Natural killer cell treated with Interleukin-12 subunit alpha and Interleukin-12 subunit beta and Interleukin-15 and Interleukin-18, amount 100 ng/mL, for 72 hours (primary cell): ENCODE data around the gene FHIT. TPM values are rescaled to one million over a fixed set of nuclear protein-coding genes. Genes with fewer than 3 reads are reported as not detected.

Experiments
- ATAC-seq, 2 donors: fragments of 150-1000 bp; cut with Tn5 transposase in 1 of 2; sonication (Bioruptor Pico), chemical (Tn5 transposase) in 1 of 2; 2 replicates each; pipeline ENCODE4 v1.10.0; 2021
- DNase-seq: peaks from one replicate; pipeline ENCODE4 v3.0.0; 2022; ENCODE audit warnings: low spot score
- H3K27ac Mint-ChIP-seq, 2 donors: 1 replicate in 1 of 2; 2 replicates in 1 of 2; pipeline ENCODE4 v1.8.0; 2022; ENCODE audit warnings: mixed read lengths in 2 of 2, mild to moderate bottlenecking in 1 of 2, moderate library complexity in 1 of 2
- H3K27me3 Mint-ChIP-seq, 2 donors: 1 replicate in 1 of 2; 2 replicates in 1 of 2; pipeline ENCODE4 v1.8.0; 2022; ENCODE audit warnings: mixed read lengths in 2 of 2
- H3K36me3 Mint-ChIP-seq: one replicate; pipeline ENCODE4 v1.8.0; 2022; ENCODE audit warnings: mixed read lengths
- H3K4me1 Mint-ChIP-seq, 2 donors: 1 replicate in 1 of 2; 2 replicates in 1 of 2; pipeline ENCODE4 v1.8.0; 2022; ENCODE audit warnings: low read depth in 2 of 2, mixed read lengths in 2 of 2, mild to moderate bottlenecking in 1 of 2
- H3K4me3 Mint-ChIP-seq: one replicate; pipeline ENCODE4 v1.8.0; 2022; ENCODE audit warnings: mixed read lengths
- H3K9me3 Mint-ChIP-seq: 2 replicates; pipeline ENCODE4 v1.8.0; 2022; ENCODE audit warnings: mixed read lengths
- total RNA-seq, 2 donors: library from RNA; stranded (reverse); gene quantifications; one replicate each; pipeline ENCODE4 v1.2.3, GENCODE V29; 2022

FHIT gene
- total RNA-seq, 2 donors from 2014 or later: 2.4 to 3.0 TPM

DNA sequence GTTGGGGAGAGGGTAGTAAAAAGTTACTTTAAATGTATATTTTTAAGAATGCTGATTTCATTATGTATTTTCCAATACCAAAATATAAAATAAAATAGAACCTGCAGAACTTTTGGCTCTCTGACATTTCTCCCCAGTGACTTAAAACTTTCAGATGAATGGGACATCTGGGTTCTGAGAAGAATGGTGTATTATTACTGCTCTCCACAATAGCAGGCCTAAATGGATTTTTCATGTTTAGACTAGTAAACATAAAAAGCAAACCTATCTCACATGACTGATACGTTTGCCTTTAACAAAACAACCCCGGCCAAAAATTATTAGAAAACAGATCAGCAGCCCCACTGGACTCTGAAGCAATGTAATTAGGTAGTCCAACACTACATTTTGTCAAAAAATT is 73.8 kb downstream of the FHIT start:
- ATAC-seq: no peak
- no peaks in the 10 kb centered on the region for H3K36me3 Mint-ChIP-seq
- peaks cover 0 to 23% of the 10 kb centered on the region in 2 donors for H3K4me1 Mint-ChIP-seq
- DNase-seq: no peak
- H3K27me3 Mint-ChIP-seq: no peaks in the 10 kb centered on the region
- H3K9me3 Mint-ChIP-seq: no peaks in the 10 kb centered on the region
- no peak overlapping the region for H3K27ac Mint-ChIP-seq
- no peak overlapping the region for H3K4me3 Mint-ChIP-seq

DNA sequence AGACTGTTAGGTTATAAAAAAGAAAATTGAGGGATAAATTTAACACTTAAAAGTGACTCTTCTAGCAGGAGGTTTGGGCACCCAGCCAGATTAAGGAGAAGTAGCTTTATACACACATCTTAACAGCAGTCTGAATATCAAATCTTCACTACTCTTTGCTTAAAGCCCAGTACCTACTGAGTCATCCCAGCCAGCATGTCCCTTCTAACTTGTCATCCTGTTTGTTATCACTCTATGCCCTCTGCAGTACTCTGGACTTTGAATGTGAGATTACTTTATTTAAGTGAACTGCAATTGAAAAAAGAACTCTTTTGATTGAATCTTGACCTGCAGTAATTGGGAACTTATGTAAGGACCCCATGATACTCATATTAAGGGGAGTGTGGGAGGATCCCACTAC is 77.6 kb downstream of the FHIT start:
- Mint-ChIP-seq H3K27ac (no peak overlapping the region), H3K27me3 (no peaks in the 10 kb centered on the region), H3K4me1 (peaks cover 0 to 20% of the 10 kb centered on the region in 2 donors), H3K4me3 (no peak overlapping the region), H3K36me3 (no peaks in the 10 kb centered on the region), H3K9me3 (no peaks in the 10 kb centered on the region)
- ATAC-seq: no peak
- DNase-seq: no peak

DNA sequence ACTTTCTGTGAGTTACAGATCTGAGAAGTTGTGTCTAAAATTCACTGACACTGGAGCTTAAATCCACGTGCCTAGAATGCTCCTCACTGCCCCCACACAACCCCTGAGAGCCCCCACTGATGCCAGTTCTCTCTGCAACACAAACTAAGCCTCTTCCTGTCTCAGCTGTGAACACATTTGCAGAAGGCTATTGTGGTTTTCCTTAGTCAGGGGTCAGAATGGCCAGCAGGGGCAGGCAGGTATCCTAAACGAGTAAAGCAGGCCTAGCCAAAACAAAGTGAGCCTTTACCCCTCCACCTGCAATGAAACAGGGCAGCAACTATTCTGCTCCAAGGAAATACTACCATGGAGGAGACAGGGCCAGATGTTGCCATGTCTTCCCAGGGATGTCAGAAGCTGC is 78.6 kb downstream of the FHIT start:
- ATAC-seq (peak in 1 of 2 donors; percentile 31), DNase-seq (no peak)
- Mint-ChIP-seq H3K4me1 (peaks cover 0 to 14% of the 10 kb centered on the region in 2 donors), H3K4me3 (no peak overlapping the region), H3K9me3 (no peaks in the 10 kb centered on the region), H3K27ac (no peak overlapping the region), H3K36me3 (no peaks in the 10 kb centered on the region), H3K27me3 (no peaks in the 10 kb centered on the region)

DNA sequence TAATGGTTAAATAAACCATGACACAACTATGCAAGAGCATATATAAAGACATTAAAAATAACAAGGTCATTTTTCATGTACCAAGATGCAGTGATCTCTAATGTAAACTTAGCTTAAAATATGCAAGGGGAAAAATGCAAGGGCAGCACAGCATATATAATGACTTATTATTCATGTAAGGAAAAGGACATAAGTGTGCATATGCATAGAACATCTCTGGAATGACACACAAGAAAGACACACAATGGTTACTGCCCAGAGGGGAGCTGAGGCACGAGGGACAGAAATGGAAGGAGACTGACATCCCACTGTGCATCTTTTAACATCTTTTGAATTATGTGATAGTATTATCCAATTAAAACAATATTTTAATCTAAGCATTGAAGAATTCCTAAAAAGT is 79.0 kb downstream of the FHIT start:
- ATAC-seq (no peak), DNase-seq (no peak)
- Mint-ChIP-seq H3K27ac (no peak overlapping the region), H3K4me1 (peaks cover 0 to 14% of the 10 kb centered on the region in 2 donors), H3K9me3 (no peaks in the 10 kb centered on the region), H3K4me3 (no peak overlapping the region), H3K27me3 (no peaks in the 10 kb centered on the region), H3K36me3 (no peaks in the 10 kb centered on the region)

DNA sequence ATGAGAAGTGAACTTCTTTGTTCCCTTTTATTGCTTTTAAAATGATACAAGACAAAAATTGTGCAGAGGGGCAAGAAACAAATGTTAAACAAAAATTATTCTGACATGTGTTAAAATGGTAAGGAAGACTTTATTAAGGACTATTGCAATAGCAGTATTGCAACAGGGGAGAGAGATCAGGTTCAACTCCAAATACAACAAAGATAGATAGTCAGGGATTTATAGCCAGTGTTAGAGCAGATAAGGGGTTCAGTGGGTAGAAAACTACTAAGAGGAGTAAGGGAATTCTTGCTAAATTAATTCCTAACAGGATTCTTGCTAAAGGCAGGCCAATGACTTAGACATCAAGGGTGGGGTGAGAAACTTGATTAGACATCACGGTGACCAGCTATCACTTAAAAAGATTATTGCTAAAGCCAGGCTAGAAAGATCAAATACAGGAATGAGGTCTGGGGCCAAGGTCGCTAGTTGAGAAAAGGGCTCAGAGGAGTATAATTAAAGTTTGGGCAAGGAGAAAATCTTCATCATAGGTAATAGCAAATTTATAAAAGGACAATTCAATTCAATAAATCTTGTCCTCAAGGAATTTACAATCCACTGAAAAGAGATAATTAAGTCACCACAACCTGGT is 81.5 kb downstream of the FHIT start:
- Mint-ChIP-seq H3K9me3 (peaks cover 10% of the 10 kb centered on the region), H3K36me3 (peaks cover 4% of the 10 kb centered on the region), H3K4me1 (peaks cover 0 to 11% of the 10 kb centered on the region in 2 donors), H3K27me3 (no peaks in the 10 kb centered on the region), H3K27ac (no peak overlapping the region), H3K4me3 (no peak overlapping the region)
- ATAC-seq: no peak
- no peak for DNase-seq

DNA sequence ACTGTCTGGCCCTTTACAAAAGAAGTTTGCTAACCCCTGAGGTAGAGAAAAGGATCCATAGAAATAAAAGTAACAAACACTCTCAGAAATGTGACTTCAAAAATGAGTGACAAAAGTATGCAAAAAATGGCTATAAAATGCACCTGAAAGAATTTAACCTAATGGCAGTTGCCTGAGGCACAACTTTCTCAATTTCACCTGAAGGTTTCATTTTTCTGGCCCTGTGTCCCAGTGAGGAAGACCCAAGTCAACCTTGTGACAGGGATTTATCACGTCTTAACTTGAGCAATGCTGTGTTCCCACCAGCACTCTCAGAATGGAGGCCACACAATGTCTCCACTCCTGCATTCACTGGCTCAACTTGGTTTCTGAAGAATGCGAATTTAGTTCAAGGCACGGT is 83.0 kb downstream of the FHIT start:
- DNase-seq (no peak), ATAC-seq (no peak)
- Mint-ChIP-seq H3K36me3 (peaks cover 4% of the 10 kb centered on the region), H3K4me3 (no peak overlapping the region), H3K27ac (no peak overlapping the region), H3K4me1 (peaks cover 0 to 11% of the 10 kb centered on the region in 2 donors), H3K9me3 (peaks cover 11% of the 10 kb centered on the region), H3K27me3 (no peaks in the 10 kb centered on the region)

DNA sequence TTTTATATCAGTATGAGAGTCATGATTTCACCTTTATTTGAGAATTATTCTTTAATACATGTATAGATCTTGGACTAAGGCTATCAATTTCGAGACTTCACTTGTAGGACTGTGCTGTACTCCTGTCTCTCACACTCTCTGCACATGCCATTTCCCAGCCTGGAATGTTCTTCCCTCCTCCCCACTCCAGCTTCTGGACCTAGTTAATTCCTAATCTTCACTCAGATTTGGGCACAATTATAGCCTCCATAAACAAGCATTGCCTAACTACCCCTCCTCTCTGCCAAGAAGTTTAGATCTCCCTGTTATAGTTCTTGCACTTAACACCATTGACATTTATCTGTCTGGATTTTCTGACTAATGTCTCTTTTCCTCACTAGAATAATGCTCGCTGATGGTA is 88.3 kb downstream of the FHIT start:
- ATAC-seq (no peak), DNase-seq (no peak)
- H3K27me3 Mint-ChIP-seq: no peaks in the 10 kb centered on the region
- peaks cover 4% of the 10 kb centered on the region for H3K36me3 Mint-ChIP-seq
- peaks cover 11% of the 10 kb centered on the region for H3K9me3 Mint-ChIP-seq
- no peak overlapping the region for H3K27ac Mint-ChIP-seq
- H3K4me1 Mint-ChIP-seq: no peaks in the 10 kb centered on the region
- no peak overlapping the region for H3K4me3 Mint-ChIP-seq

DNA sequence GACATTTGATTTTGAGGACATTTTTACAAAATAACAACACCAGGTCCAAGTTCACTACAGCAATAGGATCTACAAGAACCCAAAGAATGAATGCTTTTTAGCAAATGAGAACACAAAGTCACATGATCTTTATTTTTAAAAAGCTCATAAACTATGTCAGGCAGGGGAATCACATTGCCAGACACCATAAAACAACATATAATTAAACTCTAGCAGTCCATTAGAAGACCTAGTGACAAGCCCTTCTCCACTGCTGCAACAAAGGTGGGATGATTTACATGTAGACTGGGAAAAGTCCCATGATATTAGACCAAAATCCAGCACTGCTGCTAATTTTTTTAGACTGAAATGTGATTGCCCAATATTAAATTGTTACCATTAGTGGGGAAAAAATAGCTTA is 92.6 kb downstream of the FHIT start:
- H3K4me3 Mint-ChIP-seq: no peak overlapping the region
- H3K27me3 Mint-ChIP-seq: no peaks in the 10 kb centered on the region
- H3K27ac Mint-ChIP-seq: no peak overlapping the region
- H3K9me3 Mint-ChIP-seq: no peaks in the 10 kb centered on the region
- no peak for DNase-seq
- H3K36me3 Mint-ChIP-seq: no peaks in the 10 kb centered on the region
- no peak for ATAC-seq
- H3K4me1 Mint-ChIP-seq: no peaks in the 10 kb centered on the region

DNA sequence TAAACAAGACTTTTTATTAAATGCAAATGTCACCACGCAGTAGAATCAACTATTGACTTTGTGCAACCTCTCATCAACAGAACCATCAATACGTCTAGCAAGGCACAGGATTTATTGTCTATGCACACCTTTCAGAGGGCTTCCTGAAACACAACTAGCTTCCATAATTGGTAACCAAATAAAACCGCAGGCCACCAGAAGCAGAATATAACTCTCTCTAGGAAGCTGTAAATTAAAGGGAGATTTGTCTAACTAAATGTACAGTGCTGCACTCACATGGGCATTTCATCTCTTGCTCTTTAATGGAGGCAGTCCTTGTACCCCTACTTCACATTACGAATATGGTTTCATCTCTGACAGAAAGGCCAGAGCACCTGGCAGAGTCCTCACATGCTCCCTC is 93.0 kb downstream of the FHIT start:
- Mint-ChIP-seq H3K27me3 (no peaks in the 10 kb centered on the region), H3K9me3 (no peaks in the 10 kb centered on the region), H3K27ac (no peak overlapping the region), H3K36me3 (no peaks in the 10 kb centered on the region), H3K4me1 (no peaks in the 10 kb centered on the region), H3K4me3 (no peak overlapping the region)
- DNase-seq (no peak), ATAC-seq (no peak)

DNA sequence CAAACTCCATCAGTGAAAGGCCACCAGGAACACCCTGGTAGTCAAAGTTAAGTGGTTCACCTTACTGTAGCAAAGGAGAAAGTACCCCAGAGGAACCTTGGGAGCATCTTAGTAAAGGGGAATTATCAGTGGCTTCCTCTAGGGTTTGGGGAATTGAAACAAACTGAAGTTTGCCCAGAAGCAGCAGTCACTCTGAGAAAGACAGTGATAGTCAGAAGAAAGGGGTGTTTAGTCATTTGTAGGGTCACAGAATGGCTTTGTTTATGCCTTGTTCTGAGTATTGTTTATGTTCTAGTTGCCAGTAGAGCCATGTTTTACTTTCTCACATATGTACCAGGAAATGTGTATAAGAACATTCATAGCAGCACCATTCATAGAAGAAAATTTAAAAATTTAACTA is 93.8 kb downstream of the FHIT start:
- H3K27me3 Mint-ChIP-seq: no peaks in the 10 kb centered on the region
- no peaks in the 10 kb centered on the region for H3K36me3 Mint-ChIP-seq
- H3K4me1 Mint-ChIP-seq: no peaks in the 10 kb centered on the region
- no peak overlapping the region for H3K4me3 Mint-ChIP-seq
- ATAC-seq (no peak), DNase-seq (no peak)
- H3K27ac Mint-ChIP-seq: no peak overlapping the region
- H3K9me3 Mint-ChIP-seq: no peaks in the 10 kb centered on the region

DNA sequence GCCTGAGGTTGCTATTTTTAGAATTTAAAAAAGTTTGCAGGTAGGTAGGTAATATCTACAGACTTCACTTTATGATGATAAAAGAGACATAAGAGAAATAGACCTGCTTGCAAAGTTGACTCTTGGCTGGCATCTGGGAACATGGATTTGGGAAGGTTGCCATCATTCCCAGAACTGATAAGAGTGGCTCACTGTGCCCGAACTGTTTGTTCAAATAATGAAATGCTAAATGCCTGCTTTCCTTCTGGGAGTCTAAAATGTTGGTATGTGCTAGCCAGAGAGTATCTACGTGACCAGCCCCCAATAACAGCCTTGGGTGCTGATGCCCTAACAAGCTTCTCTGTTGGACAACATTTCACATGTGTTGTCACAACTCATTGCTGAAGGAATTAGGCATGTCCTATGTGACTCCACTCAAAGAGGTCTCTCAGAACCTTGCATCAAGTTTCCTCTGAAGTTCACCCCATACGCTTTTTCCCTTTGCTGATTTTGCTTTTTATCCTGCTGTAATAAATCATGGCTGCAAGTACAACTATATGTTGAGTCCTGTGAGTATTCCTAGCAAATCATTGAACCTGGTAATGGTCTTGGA is 95.5 kb downstream of the FHIT start:
- Mint-ChIP-seq H3K9me3 (no peaks in the 10 kb centered on the region), H3K4me3 (no peak overlapping the region), H3K27ac (no peak overlapping the region), H3K27me3 (no peaks in the 10 kb centered on the region), H3K4me1 (no peaks in the 10 kb centered on the region), H3K36me3 (no peaks in the 10 kb centered on the region)
- no peak for DNase-seq
- ATAC-seq: no peak

DNA sequence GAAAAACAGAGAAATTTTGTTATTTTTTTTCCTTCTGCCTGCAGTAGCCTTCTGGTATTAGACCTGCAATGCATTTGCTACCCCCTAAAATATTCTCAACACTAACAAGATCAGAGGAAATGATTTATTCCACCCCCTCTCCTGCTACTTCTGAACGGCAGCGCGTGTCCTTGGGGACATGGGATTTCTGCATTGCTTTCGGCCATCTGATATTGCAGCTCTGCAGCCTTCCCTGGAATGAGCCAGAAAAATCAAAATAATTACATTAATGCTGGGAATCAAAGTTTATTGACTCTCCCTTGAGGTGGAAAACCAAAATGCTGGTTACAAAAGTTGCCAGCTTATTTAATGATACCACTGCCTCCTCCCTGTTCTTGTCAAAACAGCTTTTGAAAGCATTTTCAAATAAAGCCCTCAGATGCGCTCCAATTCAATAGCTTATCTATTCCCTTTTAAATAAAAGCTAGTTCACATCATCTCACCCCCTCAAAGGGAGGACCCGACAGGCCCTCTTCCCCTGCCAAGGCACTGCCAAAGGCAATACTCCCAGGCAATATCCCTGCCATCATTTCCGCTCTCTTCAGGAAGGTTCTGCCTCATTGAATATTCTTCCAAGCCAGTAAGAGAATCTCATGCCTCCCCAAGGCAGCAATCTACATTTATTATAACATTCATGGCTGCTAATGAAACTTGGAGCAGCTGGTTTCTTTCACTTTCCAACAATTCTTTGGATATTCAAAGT is 96.6 kb downstream of the FHIT start:
- H3K27me3 Mint-ChIP-seq: no peaks in the 10 kb centered on the region
- H3K36me3 Mint-ChIP-seq: no peaks in the 10 kb centered on the region
- no peak overlapping the region for H3K4me3 Mint-ChIP-seq
- DNase-seq (no peak), ATAC-seq (no peak)
- H3K4me1 Mint-ChIP-seq: no peaks in the 10 kb centered on the region
- no peak overlapping the region for H3K27ac Mint-ChIP-seq
- no peaks in the 10 kb centered on the region for H3K9me3 Mint-ChIP-seq

DNA sequence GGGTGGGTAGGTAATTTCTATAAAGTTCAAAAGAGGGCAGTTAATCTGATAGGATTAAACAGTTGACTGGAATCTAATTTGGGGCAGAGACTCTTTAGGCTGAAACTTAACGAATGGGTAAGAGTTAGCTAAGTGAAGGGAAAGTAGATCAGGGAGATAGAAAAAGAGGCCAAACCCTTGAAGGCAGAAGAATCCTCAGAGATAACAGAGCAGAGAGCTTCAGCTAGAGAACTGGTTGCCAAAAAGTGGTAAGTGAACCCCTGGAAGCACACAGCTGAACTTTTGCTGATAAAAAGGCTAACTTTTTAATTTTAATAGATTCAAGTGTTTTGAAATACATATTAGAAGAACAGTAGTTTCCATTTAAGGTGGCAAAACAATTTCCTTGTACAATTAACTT is 99.2 kb downstream of the FHIT start:
- H3K4me3 Mint-ChIP-seq: no peak overlapping the region
- no peaks in the 10 kb centered on the region for H3K27me3 Mint-ChIP-seq
- no peaks in the 10 kb centered on the region for H3K9me3 Mint-ChIP-seq
- H3K36me3 Mint-ChIP-seq: no peaks in the 10 kb centered on the region
- ATAC-seq (no peak), DNase-seq (no peak)
- no peaks in the 10 kb centered on the region for H3K4me1 Mint-ChIP-seq
- H3K27ac Mint-ChIP-seq: no peak overlapping the region

DNA sequence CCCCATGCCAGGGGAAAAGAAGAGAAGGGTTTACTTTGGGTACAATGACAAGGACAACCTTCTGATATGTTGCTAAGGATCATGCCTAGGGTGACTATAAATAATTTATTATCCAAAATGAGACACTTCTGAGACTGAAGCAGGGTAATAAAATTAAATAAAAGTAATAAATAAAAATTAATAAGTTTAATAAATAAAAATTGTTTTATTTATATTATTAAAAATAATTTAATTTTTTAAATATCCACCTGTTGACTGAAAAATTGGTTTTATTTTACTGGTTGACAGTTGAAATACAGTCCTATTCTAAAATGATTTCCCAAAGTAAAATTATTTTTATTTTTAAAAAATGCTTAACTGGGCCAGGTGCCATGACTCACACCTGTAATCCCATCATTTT is 102.0 kb downstream of the FHIT start:
- H3K36me3 Mint-ChIP-seq: peaks cover 1% of the 10 kb centered on the region
- H3K9me3 Mint-ChIP-seq: peaks cover 2% of the 10 kb centered on the region
- no peak for DNase-seq
- H3K4me1 Mint-ChIP-seq: peaks cover 0 to 2% of the 10 kb centered on the region in 2 donors
- no peaks in the 10 kb centered on the region for H3K27me3 Mint-ChIP-seq
- H3K27ac Mint-ChIP-seq: no peak overlapping the region
- no peak for ATAC-seq
- no peak overlapping the region for H3K4me3 Mint-ChIP-seq
